Measurements from ENCODE around the gene TYSND1. TPM values are rescaled to one million over a fixed set of nuclear protein-coding genes. Genes with fewer than 3 reads are reported as not detected.
A peak's percentile ranks its signal among the peaks of the same experiment; 100 is the strongest.

The TYSND1 gene
- 10 to 100 TPM in 7 of 9 donors, 1 to 10 TPM in 2; 4.1 to 33.1 (median 17.9) TPM for total RNA-seq
- polyA plus RNA-seq, result 10 to 100 TPM in 2 of 3 donors, 1 to 10 TPM in 1; 4.9 to 19.5 (median 19.3) TPM
- long read RNA-seq, donor 1, partial matches to known transcripts, result 0 of 5 reads
- long read RNA-seq, donor 1, other reads (novel, unspliced or antisense), result 0 of 5 reads
- long read RNA-seq, donor 2, partial matches to known transcripts, result 0 of 6 reads
- long read RNA-seq, donor 2, other reads (novel, unspliced or antisense), result 0 of 6 reads
- long read RNA-seq, donor 3, partial matches to known transcripts, result 0 of 4 reads
- long read RNA-seq, donor 3, other reads (novel, unspliced or antisense), result 0 of 4 reads
- long read RNA-seq, donor 4, partial matches to known transcripts, result 3 of 9 reads
- long read RNA-seq, donor 4, other reads (novel, unspliced or antisense), result 4 of 9 reads
- long read RNA-seq, donor 5, transcript TYSND1-204 (3 exons, 3,341 nt), result minor isoform, 8 of 122 reads
- long read RNA-seq, donor 5, transcript TYSND1-202 (2 exons, 3,397 nt), result minor isoform, 6 of 122 reads
- long read RNA-seq, donor 5, transcript TYSND1-201 (4 exons, 3,644 nt), result major isoform, 97 of 122 reads
- long read RNA-seq, donor 5, partial matches to known transcripts, result 5 of 122 reads
- long read RNA-seq, donor 5, other reads (novel, unspliced or antisense), result 4 of 122 reads
- long read RNA-seq, donor 6, partial matches to known transcripts, result 1 of 5 reads
- long read RNA-seq, donor 6, other reads (novel, unspliced or antisense), result 3 of 5 reads
- long read RNA-seq, donor 7, partial matches to known transcripts, result 0 of 2 reads
- long read RNA-seq, donor 7, other reads (novel, unspliced or antisense), result 0 of 2 reads
- long read RNA-seq, donor 8, partial matches to known transcripts, result 0 of 5 reads
- long read RNA-seq, donor 8, other reads (novel, unspliced or antisense), result 0 of 5 reads
- long read RNA-seq, donor 9, partial matches to known transcripts, result 5 of 6 reads
- long read RNA-seq, donor 9, other reads (novel, unspliced or antisense), result 0 of 6 reads
- long read RNA-seq, donor 10, partial matches to known transcripts, result 0 of 1 reads
- long read RNA-seq, donor 10, other reads (novel, unspliced or antisense), result 0 of 1 reads

DNA sequence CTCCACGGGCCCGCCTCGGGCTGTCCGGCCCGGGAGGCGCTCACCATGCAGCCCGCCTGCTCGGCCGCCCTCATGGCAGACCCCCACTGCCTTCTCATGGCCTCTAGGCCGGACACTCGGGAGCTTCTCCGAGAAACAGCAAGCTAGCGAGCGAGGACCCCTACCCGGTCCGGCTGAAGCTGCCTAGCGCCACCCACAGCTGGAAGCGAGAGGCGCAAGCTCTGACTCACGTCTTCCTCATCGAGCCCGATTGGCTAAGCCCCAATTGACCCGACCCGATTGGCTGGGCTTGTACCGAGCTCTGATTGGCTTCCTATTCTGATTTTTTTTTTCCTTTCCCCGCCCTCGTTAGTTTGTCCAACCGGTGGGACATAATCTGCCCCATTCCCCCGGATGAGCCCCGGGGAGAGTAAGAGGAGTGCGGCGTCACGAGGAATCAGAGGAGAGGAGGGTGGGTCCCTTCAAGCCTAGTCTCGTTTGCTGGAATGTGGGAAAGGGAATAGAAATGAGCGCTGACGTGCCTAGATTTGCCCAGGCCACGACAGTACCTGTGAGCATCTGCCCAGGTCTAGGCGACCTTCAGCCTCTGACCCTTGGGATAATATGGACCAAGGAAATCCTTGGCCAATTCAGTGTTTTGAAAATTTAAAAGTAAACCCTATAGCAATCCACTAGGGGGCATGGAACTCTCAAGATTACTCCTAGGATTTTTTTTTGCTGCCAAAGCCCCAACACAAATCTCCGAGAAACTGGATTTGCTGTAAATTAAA, at the start of gene TYSND1:
TSS of gene TYSND1 (minus strand) at position 212 of the 770 bp plus-strand sequence. CDS start at position 98, 114 bp downstream.
- WGBS, 4 donors, result 1 to 2% (median 1%) methylated on average over 21 to 39 of the region's 39 CpGs
- peak within 1 kb of the TSS; percentile 81 to 96 (median 86) for H3K27ac ChIP-seq
- H3K9me3 ChIP-seq (replicated peaks in 1 of 3), result no peaks in the 10 kb centered on the region
- H3K36me3 ChIP-seq (replicated peaks in 1 of 2), result peaks cover 0 to 28% of the 10 kb centered on the region in 2 donors
- H3K4me1 ChIP-seq (replicated peaks in 1 of 2), result peaks cover 17 to 23% of the 10 kb centered on the region in 2 donors
- H3K4me3 ChIP-seq, result peak within 1 kb of the TSS in 3 of 4 donors; percentile 36 to 74 (median 56)
- peak; percentile 97 to 99 (median 99) for DNase-seq
- intact Hi-C loops (cut with DNase I), result no loop called here
- no peaks in the 10 kb centered on the region for H3K27me3 ChIP-seq
- TF ChIP-seq, protein P1, sequence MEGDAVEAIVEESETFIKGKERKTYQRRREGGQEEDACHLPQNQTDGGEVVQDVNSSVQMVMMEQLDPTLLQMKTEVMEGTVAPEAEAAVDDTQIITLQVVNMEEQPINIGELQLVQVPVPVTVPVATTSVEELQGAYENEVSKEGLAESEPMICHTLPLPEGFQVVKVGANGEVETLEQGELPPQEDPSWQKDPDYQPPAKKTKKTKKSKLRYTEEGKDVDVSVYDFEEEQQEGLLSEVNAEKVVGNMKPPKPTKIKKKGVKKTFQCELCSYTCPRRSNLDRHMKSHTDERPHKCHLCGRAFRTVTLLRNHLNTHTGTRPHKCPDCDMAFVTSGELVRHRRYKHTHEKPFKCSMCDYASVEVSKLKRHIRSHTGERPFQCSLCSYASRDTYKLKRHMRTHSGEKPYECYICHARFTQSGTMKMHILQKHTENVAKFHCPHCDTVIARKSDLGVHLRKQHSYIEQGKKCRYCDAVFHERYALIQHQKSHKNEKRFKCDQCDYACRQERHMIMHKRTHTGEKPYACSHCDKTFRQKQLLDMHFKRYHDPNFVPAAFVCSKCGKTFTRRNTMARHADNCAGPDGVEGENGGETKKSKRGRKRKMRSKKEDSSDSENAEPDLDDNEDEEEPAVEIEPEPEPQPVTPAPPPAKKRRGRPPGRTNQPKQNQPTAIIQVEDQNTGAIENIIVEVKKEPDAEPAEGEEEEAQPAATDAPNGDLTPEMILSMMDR (IDR thresholded peaks at IDR 0.05), result peak; percentile 47 to 79 (median 69)
- TF ChIP-seq POLR2A (IDR thresholded peaks at IDR 0.05), result peak; percentile 43 to 90

- Histone ChIP-seq H3K36me3 (replicated peaks in 1 of 2) (peaks cover 0 to 1% of the 10 kb centered on the region in 2 donors), H3K9me3 (replicated peaks in 1 of 3) (no peaks in the 10 kb centered on the region), H3K27ac (peak overlapping the region in 4 of 5 donors; percentile 20 to 79 (median 50)), H3K4me3 (no peak overlapping the region), H3K4me1 (replicated peaks in 1 of 2) (peaks cover 27 to 36% of the 10 kb centered on the region in 2 donors), H3K27me3 (no peaks in the 10 kb centered on the region)
- no peak for TF ChIP-seq POLR2A (IDR thresholded peaks at IDR 0.05)
- TF ChIP-seq, protein P1 (IDR thresholded peaks at IDR 0.05), result no peak
- 86 to 99% (median 94%) methylated on average over 7 of the region's 7 CpGs for WGBS, 4 donors
- intact Hi-C loops (cut with DNase I), result no loop called here
- no peak for DNase-seq
These were observed 46.9 kb upstream of the TYSND1 start for GRCh38 chr10:70193391-70193844.

GRCh38 chr10:70192326-70192968, 45.9 kb upstream of the TYSND1 start:
- WGBS, 4 donors, result 69 to 77% (median 75%) methylated on average over 5 of the region's 5 CpGs
- Histone ChIP-seq H3K9me3 (replicated peaks in 1 of 3) (no peaks in the 10 kb centered on the region), H3K36me3 (replicated peaks in 1 of 2) (no peaks in the 10 kb centered on the region), H3K4me3 (no peak overlapping the region), H3K27ac (peak overlapping the region; percentile 48 to 79 (median 71)), H3K4me1 (replicated peaks in 1 of 2) (peaks cover 27 to 36% of the 10 kb centered on the region in 2 donors), H3K27me3 (no peaks in the 10 kb centered on the region)
- TF ChIP-seq POLR2A (IDR thresholded peaks at IDR 0.05), result no peak
- TF ChIP-seq, protein P1 (IDR thresholded peaks at IDR 0.05), result no peak
- DNase-seq, result no peak
- intact Hi-C loops (cut with DNase I), result no loop called here

Measured in adrenal gland (tissue), 19 donors.